ENCODE data around the gene KRT74. TPM values are rescaled to one million over a fixed set of nuclear protein-coding genes. Genes with fewer than 3 reads are reported as not detected.

Gene KRT74
- total RNA-seq, 2 donors from 2014 or later, result 2.9 TPM; not detected in 1

GRCh38 chr12:52578469-52578868, 4.8 kb upstream of the KRT74 start:
- Histone ChIP-seq H3K36me3 (no peaks in the 10 kb centered on the region), H3K27me3 (no peaks in the 10 kb centered on the region), H3K9me3 (no peaks in the 10 kb centered on the region), H3K4me1 (no peaks in the 10 kb centered on the region), H3K4me3 (no peak overlapping the region), H3K27ac (no peak overlapping the region)
- DNase-seq (ENCODE audit: low spot score), result no peak
- TF ChIP-seq CTCF (IDR thresholded peaks at IDR 0.05), result no peak

- H3K9me3 ChIP-seq, result no peaks in the 10 kb centered on the region
- H3K4me1 ChIP-seq, result no peaks in the 10 kb centered on the region
- H3K27ac ChIP-seq, result no peak overlapping the region
- TF ChIP-seq CTCF (IDR thresholded peaks at IDR 0.05), result no peak
- H3K4me3 ChIP-seq, result no peak overlapping the region
- no peaks in the 10 kb centered on the region for H3K36me3 ChIP-seq
- DNase-seq (ENCODE audit: low spot score), result no peak
- H3K27me3 ChIP-seq, result no peaks in the 10 kb centered on the region
Observed at GRCh38 chr12:52577316-52577715, 3.7 kb upstream of the KRT74 start.

- Histone ChIP-seq H3K27me3 (no peaks in the 10 kb centered on the region), H3K9me3 (no peaks in the 10 kb centered on the region), H3K4me1 (no peaks in the 10 kb centered on the region), H3K36me3 (no peaks in the 10 kb centered on the region), H3K4me3 (no peak overlapping the region), H3K27ac (no peak overlapping the region)
- no peak for DNase-seq (ENCODE audit: low spot score)
- TF ChIP-seq CTCF (IDR thresholded peaks at IDR 0.05), result no peak
Observed at GRCh38 chr12:52575948-52576347, 2.3 kb upstream of the KRT74 start.

- H3K36me3 ChIP-seq, result no peaks in the 10 kb centered on the region
- H3K4me1 ChIP-seq, result no peaks in the 10 kb centered on the region
- no peaks in the 10 kb centered on the region for H3K9me3 ChIP-seq
- H3K27ac ChIP-seq, result no peak overlapping the region
- no peak overlapping the region for H3K4me3 ChIP-seq
- no peaks in the 10 kb centered on the region for H3K27me3 ChIP-seq
- DNase-seq (ENCODE audit: low spot score), result no peak
- no peak for TF ChIP-seq CTCF (IDR thresholded peaks at IDR 0.05)
Observed at GRCh38 chr12:52575256-52575655, 1.6 kb upstream of the KRT74 start.

GRCh38 chr12:52573306-52573705, 337 bp downstream of the KRT74 start:
- TF ChIP-seq CTCF (IDR thresholded peaks at IDR 0.05), result no peak
- Histone ChIP-seq H3K36me3 (no peaks in the 10 kb centered on the region), H3K27ac (no peak overlapping the region), H3K9me3 (no peaks in the 10 kb centered on the region), H3K4me1 (no peaks in the 10 kb centered on the region), H3K27me3 (no peaks in the 10 kb centered on the region), H3K4me3 (no peak overlapping the region)
- DNase-seq (ENCODE audit: low spot score), result no peak

GRCh38 chr12:52570511-52570910, 3.1 kb downstream of the KRT74 start:
- H3K27ac ChIP-seq, result no peak overlapping the region
- no peaks in the 10 kb centered on the region for H3K36me3 ChIP-seq
- TF ChIP-seq CTCF (IDR thresholded peaks at IDR 0.05), result no peak
- DNase-seq (ENCODE audit: low spot score), result no peak
- H3K9me3 ChIP-seq, result no peaks in the 10 kb centered on the region
- no peak overlapping the region for H3K4me3 ChIP-seq
- no peaks in the 10 kb centered on the region for H3K27me3 ChIP-seq
- H3K4me1 ChIP-seq, result peaks cover 0 to 20% of the 10 kb centered on the region in 2 donors

Data from right atrium auricular region (tissue), 2 donors.